OCI-M2 (cell line): ENCODE measurements around the gene MYL11.

ENCODE experiments used
- DNase-seq: peaks from one replicate; lab custom pipeline; 2025; ENCODE audit not compliant: unreplicated experiment; lab: John Stamatoyannopoulos, UW

MYL11 gene

DNA sequence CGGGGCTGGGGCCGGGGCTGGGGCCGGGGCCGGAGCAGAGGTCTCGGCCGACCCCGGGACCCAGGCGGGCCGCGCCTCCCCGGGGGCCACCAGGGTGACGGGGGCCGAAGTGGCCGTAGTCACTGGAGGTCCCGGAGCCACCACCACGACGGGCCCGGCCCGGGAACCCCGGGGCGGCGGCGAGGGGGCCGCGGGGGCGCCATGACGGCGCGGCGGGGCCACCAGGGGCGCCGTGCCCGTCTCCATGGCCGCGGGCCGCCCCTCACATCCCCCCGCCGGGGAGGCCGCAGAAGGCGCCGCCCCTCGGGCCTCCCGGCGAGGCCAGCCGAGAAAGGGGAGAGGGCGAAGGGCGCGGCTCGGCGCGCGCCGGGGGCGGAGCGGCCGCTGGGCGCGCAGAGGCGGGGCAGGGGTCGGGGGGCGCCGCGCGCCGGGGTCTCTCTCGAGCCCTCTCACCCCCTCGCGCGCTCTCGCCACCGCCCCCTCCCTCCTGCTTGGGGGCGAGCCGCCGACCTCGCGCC is 4.6 kb upstream of the MYL11 start:
- no peak for DNase-seq

DNA sequence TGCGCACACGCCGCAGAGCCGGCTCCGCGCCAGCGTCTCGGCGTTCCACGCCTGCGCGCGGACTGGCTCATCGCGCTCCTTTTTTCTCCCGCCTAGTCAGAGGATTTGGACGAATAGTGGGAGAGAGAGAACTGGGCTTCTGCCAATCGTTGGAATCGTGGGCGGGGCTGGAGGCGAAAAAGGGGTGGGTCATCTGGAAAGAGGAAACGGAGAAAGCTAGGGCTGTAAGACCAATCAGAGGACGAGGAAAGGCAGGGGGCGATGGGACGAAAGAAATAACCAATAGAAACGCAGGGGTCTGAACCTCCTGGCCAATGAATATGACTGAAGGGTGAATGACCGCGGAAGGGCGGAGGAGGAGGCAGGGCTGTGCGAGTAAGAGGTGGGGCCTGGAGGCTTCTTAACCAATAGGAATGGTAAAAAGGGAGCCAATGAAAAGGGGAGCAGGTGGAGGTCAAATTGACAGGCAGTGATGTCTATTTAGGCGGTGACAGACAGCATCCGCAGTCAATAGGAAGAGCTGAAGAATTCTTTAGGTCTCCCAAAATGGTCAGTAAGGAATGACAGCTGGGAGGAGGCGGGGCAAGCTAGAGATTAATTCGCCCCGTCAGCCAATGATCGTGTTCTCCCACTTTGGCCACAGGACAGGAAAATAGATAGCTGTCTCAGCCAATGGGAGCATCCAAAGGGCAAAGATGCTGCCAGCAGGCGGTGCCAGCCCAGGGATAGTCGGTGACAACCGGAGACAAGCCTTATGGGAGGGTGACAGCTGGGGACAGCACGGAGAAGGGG is 4.0 kb upstream of the MYL11 start, which contains the start of gene TBC1D10B:
Gene TBC1D10B, minus strand, starts transcription at position 39 of the 792 bp plus-strand sequence. CDS start 311 bp downstream, outside the sequence.
- DNase-seq, result peak; percentile 98

DNA sequence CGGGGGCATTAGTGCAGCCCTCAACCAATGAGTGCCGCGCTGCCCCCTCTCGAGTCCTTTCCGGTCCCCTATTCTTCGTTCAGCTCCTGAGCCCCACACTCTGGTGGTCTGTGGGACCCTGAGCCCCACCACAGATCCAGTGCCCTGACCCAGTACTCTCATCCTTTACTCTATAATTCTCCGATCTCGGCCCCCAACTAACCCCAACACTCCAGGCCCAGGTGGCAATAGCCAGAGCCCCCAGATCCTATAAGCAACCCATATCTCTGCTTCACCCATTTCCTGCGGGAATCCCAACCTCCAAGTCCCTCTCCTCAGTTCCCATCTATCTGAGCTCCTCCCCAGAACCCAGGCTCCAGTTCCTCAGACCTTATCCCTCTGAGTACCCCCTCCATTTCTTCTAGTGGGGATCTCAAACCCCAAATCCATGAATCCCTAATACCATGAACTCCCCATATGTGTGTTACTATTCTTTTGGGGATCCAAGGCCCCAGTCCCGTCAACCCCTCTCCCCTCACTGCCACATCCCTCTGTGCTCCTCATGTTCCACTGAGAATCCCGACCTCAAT is 3.3 kb upstream of the MYL11 start:
- no peak for DNase-seq

DNA sequence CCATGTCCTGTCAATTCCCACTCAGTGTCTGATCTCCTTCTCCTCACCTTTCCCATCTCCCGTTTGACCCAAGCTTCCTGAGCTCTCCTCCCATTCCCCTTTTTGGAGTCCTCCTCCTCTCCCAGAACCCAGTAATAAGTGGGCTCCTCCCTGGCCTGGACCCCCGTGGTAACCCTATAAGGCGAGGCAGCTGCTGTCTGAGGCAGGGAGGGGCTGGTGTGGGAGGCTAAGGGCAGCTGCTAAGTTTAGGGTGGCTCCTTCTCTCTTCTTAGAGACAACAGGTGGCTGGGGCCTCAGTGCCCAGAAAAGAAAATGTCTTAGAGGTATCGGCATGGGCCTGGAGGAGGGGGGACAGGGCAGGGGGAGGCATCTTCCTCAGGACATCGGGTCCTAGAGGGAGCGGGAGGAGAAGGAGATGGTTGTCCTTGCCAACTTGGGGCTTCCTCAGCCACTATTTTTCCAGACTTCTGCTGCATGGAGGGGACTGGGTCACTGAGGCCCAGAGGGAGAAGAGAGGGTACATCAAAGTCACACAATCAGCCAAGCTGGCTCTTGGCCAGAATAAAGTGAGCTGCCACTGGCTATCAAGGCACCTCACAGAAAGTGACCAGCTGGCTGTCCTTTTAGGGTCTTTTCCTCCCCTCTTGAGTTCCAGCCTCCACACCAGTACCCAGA is 2.4 kb upstream of the MYL11 start:
- no peak for DNase-seq

DNA sequence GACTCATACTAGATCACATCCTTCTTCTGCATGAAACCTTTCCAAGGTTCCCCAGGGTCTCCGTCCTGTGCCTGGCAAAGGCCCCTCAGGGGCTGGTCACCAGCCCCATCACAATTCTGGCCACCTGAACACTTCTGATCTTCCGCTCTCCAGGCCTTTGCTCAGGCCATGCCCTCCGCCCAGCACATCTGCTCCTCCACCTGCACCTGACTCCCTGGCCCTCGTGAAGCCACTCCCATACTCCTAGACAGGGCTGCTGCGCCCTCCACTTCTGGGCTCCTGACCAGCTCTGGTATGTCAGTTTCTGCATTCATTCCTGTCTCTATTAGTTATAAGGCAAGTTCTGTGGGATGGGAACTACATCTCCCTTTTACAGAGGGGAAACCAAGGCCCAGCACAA is 1.9 kb upstream of the MYL11 start:
- no peak for DNase-seq

DNA sequence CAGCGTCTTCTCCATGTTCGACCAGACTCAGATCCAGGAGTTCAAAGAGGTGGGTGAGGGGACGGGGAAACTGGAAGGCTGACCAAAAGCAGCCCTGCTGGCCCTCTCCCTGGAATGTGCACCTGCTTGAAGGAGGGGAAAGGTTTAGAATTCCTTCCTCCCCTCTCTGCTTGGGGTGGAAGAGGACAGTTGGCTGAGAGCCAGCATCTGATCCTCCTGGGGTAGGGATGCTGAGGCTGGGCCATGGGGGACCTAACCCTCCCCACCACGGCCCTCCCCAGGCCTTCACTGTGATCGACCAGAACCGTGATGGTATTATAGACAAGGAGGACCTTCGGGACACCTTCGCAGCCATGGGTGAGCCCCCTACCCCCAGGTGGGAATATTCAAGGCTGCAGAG is 1.3 kb downstream of the MYL11 start:
- no peak for DNase-seq

DNA sequence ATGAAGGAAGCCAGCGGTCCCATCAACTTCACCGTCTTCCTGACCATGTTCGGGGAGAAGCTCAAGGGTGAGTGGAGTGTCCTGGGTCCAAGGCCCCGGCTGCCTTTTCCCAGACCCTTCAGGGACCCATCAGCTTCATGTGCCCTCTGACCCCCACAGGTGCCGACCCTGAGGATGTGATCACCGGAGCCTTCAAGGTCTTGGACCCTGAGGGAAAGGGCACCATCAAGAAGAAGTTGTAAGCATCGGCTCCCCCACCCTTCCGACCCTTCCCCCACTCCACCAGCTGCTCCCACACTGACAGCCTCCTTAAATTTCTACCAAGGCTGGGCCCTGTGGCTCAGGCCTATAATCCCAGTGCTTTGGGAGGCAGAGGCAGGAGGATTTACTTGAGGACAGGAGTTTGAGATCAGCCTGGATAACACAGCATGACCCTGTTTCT is 1.9 kb downstream of the MYL11 start:
- DNase-seq, result no peak

DNA sequence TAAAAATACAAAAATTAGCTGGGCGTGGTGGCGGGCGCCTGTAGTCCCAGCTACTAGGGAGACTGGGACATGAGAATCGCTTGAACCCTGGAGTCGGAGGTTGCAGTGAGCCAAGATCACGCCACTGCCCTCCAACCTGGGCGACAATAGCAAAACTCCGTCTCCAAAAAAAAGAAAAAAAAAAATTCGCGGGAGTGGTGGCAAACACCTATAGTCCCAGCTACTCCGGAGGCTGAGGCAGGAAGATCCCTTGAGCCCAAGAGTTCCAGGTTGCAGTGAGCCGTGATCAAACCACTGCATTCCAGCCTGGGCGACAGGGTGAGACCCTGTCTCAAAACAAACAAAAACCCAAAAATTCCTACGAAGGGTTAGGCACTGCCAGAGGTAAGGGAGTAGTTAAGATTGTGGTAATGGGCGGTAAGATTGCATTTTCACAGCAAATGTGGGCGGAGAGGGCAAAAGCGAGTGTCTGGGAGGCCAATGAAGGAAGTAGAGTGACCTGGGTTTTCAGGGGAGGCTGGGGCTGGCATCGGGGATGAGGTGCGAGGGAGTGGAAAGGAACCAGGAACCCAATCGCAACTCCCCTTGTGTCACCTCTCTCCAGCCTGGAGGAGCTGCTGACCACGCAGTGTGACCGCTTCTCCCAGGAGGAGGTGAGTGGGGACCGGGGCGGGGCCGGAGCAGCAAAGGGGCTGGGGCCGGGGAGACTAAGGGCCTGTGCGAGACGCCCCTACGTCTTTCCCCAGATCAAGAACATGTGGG is 2.6 kb downstream of the MYL11 start:
- no peak for DNase-seq

DNA sequence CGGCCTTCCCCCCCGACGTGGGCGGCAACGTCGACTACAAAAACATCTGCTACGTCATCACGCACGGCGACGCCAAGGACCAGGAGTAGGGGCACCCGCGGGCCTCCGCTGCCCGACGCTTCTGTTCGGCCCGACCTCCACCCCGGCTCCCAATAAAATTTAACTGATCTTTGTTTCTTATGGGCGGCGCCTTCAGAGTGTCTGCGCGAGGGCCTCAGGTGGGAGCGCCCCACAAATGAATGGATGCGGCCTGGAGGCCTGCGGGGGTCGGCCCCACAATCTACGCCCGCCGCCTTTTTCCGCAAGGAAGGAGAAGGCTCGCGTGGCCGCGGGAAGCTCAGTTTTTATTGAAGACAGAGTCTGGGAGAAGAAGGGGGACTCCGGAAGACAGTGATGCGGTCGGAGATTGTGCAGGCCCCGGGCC is 3.2 kb downstream of the MYL11 start:
- no peak for DNase-seq

DNA sequence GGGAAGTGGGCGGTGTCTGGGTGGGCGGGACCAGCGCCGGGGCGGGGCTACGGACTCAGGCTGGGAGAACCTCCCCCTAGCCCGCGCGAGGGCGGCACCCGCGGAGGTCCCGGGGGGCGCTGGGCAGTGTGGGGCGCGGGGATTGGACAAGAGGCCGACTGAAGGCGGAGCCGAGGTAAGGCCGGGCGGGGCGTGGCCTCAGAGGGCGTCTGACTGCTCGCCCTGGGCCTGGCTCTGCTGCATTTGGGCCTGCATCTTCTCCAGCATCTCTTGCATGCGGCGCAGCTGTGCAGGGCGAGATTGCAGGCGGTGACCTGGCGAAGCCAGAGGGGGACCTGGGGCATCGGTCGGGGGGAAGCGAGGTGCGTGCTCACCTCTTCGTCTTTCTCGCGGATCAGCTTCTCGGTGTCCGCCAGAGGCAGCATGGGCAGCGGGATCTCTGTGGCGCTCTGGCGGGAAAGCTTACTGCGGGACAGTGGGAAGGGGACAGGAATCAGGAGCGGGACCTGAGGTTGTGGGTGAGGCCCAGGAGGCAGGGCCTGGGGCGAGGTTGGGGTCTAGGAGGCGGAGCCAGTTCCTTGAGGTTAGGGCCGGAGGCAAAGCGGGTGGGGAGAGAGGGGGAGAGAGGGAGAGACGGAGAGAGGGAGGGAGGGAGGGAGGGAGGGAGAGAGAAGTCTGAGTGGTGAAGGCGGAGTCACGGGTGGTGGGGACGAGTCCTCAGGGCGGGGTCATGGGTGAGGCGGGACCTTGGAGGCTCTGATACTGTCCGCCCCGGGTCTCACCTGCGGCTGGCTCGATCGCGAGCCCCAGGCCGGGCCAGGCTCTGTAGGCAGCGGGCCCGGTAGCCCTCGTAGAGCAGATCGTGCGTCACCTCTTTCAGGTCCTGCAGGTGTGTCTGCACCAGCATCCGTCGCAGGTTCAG is 3.9 kb downstream of the MYL11 start:
- DNase-seq, result peak; percentile 90

DNA sequence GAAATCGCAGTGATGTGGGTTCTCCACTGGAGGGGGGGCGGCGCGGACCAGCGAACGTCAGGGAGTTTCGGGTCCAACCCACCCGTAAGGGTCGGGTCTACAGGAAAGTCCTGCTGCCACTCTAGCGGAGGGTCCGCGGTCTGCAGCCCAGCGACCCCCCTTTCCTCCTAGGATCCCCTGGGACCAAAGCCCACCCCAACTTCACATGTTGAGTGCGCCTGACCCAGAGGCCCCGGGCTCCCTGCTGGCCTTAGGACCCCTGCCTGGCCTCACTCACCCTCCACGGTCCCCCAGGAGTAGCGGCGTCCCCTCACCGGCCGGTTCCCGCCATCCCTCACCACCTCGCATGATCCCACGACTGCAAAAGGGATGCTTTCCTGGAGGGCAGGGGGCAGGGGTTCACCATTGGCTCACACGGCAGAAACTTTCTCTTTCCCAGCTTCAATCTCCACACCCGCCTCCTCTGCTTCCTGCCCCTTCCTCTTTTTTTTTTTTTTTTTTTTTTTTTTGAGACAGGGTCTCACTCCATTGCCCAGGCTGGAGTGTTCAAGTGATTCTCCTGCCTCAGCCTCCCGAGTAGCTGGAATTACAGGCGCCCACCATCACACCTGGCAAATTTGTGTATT is 4.7 kb downstream of the MYL11 start:
- no peak for DNase-seq

DNA sequence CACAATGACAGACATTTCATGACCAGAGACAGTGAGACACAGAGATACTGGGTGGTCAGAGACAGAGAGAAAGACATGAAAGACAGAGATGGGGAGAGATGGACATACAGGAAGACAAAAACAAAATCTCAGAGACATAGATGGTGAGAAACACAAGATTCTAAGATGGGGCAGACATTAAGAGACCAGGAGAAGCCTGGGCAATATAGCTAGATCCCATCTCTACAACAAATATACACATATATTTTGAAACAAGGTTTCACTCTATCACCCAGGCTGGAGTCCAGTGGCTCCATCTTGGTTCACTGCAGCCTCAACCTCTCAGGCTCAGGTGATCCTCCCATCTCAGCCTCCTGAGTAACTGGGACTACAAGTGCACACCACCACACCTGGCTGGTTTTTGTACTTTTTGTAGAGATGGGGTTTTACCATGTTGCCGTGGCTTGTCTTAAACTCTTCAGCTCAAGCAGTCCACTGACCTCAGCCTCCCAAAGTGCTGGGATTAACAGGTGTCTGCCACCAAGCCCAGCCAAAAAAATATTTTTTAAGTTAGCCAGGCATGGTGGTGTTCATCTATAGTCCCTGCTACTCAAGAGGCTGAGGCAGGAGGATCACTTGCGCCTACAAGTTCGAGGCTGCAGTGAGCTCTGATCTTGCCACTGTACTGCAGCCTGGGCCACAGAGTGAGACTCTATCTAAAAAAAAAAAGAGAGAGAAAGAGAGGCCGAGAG is 5.6 kb downstream of the MYL11 start:
- no peak for DNase-seq

DNA sequence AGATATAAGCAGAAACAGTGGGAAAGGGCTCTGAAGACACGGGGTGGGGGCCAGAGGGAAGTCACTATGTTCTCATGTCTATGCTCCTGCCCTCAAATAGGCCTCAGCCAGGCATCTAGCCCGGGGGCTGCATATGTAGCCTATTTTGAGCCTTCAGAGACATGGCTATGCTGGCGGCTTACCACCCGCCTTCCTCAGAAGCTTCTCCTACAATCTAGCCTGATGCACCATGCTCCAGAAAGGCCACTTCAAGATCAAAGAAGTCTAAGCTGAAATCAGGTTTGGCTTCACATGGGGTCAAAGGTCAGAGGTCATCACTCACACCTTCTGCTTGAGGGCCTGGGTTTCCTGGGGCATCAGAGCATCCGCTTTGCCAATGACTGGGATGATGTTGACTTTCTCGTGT is 6.2 kb downstream of the MYL11 start:
- DNase-seq, result no peak

DNA sequence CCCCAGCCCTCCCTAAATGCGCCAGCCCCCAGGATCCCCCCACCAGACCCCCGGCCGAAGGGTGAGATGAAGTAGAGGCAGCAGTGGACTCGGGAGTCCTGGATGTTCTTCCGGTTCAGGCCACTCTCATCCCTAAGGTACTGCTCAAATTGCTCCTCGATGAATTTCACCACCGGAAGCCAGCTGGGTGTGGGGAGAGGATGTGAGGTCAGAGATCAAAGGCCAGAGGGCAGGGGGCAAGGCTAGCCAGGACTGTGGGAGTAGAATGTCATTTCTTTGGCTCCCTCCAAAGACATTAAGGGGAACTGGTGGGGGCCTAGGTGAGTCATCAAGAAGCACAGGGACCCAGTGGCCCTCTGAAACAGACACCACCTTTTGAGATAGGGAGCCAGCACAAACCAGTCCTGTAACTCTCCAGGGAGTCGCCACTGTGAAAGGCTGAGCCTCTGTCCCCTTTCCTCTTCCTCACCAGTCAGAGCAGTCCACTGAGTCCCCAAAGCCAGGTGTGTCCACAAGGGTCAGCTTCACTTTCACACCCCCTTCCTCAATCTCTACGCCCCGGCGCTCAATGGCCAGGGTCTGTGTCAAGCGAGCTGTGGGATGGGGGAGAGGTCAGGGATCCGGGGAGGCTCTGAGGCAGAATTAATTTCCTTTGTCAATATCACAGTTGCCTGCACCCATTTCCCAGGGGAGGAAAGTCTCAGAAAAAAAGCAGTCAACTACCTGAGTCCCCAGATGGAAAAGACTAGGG is 6.9 kb downstream of the MYL11 start:
- DNase-seq, result no peak

DNA sequence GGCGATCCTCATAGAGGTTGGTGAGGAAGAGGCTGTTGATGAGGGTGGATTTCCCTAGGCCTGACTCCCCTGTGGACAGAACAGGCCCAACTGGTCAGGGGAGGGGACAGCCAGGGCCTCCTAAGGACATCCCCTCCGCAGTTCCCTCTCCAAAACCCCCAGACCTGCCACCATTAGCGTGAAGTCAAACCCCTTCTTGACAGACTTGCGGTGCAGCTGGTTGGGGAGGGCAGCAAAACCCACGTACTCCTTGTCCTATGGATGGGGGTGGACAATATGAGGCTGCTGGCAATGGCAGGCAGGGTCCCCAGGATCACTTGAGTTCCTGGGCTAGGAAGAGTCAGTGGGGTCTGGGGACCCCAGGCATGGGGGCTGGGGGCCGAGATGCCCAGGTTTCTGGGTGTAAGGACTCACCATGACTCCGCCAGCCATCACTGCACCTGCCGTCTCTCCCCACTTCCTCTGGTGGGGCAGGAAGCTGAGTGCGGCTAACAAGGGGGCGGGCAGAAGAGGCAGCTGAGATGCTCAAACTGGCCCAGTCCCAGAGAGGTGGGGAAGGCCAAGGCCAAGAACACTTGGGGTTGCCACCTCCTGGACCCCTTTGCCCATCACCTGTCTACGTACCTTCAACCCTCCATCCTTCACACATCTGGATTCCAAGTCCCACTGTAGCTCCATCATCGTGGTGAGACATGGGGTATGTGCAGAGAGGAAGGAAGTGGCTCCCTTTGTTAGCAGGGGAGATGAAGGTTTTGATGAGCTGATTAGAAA is 7.7 kb downstream of the MYL11 start, which contains the start of gene SEPTIN1:
Gene SEPTIN1, minus strand, starts transcription at position 451 of the 771 bp plus-strand sequence. Its CDS starts 19 bp downstream, at position 432.
- DNase-seq, result no peak

DNA sequence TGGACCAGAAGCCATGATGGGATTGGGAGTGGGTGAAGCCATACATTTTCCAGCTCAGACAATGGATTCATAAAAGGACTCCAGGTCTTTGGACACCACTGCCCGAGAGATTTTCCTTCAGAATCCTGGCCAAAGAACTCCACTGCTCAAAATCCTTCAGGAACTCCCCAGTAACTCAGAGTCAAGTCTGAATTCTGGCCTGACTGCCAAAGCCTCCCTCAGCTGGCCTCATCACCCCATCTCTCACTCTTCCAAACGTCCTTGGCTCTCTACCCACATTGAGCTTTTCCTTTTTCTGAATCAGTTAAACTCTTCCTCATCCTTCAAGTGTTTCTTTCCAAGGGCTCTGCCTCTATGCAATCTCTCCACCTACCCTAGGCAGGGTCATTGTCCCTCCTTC is 8.9 kb downstream of the MYL11 start:
- DNase-seq, result no peak

DNA sequence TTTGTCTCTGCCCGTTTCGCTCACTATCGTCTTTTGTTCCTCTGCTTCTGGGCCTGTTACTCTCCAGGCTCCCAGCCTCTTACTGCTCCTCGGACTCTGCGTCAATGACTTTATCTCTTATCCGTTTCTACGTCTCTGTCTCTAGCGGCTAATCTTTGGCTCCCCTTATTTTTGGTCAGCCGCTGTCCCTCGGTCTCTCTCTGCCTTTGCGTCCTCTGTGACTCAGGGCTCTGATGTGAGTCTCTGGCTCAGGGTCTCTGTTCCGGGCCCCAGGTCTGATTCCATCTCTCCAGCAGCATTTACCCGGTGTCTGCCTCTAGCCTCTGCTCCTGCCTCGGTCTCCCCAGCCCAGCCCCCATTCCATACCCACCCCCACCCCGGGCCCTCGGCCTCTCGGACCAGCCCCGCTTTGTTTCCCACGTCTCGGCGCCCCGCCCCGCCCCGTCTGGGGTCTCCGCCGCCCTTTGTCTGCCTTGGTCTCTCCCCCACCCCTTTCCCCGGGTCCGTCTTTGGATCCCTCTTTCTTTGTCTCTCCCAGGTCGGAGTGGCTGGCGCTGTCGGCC is 20.1 kb downstream of the MYL11 start:
- no peak for DNase-seq
